GM12878 (cell line): ENCODE results near the gene UBR2. TPM values are rescaled to one million over a fixed set of nuclear protein-coding genes. Genes with fewer than 3 reads are reported as not detected.

ENCODE experiments used
- ATAC-seq: fragments of 200-7000 bp; cut with Tn5 transposase; 3 replicates; pipeline ENCODE4 v1.9.1; 2020; ENCODE audit warnings: mild to moderate bottlenecking, moderate library complexity
- BruUV-seq: library from RNA; stranded (reverse); fragments of 400-500 nt; replicated peaks from 2 replicates; lab custom pipeline; 2021; lab: Mats Ljungman, UMichigan
- CTCF ChIA-PET: fragments of 300-600 bp; sonication (Branson Sonifier 250); formaldehyde crosslinking; extraction: SDS; loops from one replicate; lab custom pipeline; 2021; ENCODE audit warnings: inconsistent platforms; lab: Yijun Ruan, JAX
- POLR2A ChIA-PET: fragments of 350-600 bp; formaldehyde crosslinking; extraction: SDS; loops from one replicate; lab custom pipeline; 2021; ENCODE audit warnings: inconsistent platforms; lab: Charles Lee
- RAD21 ChIA-PET: fragments of 300-600 bp; sonication (Branson Sonifier 250); formaldehyde crosslinking; loops from one replicate; lab custom pipeline; 2023; ENCODE audit warnings: antibody characterized with exemption; ENCODE audit not compliant: unreplicated experiment; lab: Charles Lee
- SMC1A ChIA-PET: fragments of 300-600 bp; sonication (Branson Sonifier 250); formaldehyde crosslinking; loops from one replicate; lab custom pipeline; 2023; ENCODE audit not compliant: unreplicated experiment, uncharacterized antibody; lab: Charles Lee
- DNase-seq: peaks from one replicate; pipeline ENCODE4 v3.0.0-alpha.2; 2011; ENCODE audit warnings: low read depth, low spot score
- FAIRE-seq: peaks from 3 replicates; lab custom pipeline; 2011; peaks lifted over from hg19 to GRCh38; lab: Jason Lieb, UNC
- H2AFZ ChIP-seq: 2 replicates; pipeline ENCODE4 v1.6.0; 2011; ENCODE audit warnings: low read depth, low read length, control low read depth; ENCODE audit not compliant: control insufficient read depth
- H3K27ac ChIP-seq: 2 replicates; pipeline ENCODE4 v1.5.1; 2011; ENCODE audit warnings: control low read depth; ENCODE audit not compliant: control insufficient read depth, insufficient read depth
- H3K27me3 ChIP-seq, 2 experiments: replicated peaks in 1 of 2; 2 replicates each; pipeline versions ENCODE4 v1.6.0 to v1.6.1; 2011; ENCODE audit warnings: low read length in 1 of 2; ENCODE audit not compliant: control insufficient read depth in 2 of 2, insufficient read depth in 2 of 2
- H3K36me3 ChIP-seq, 2 experiments: 2 replicates each; pipeline ENCODE4 v1.5.1; 2011; ENCODE audit warnings: low read length in 1 of 2; ENCODE audit not compliant: control insufficient read depth in 2 of 2, insufficient read depth in 2 of 2
- H3K4me1 ChIP-seq: 2 replicates; pipeline ENCODE4 v1.6.1; 2011; ENCODE audit warnings: mild to moderate bottlenecking, low read length, moderate library complexity, mixed read lengths; ENCODE audit not compliant: control insufficient read depth, insufficient read depth
- H3K4me2 ChIP-seq: 2 replicates; pipeline ENCODE4 v1.6.0; 2011; ENCODE audit warnings: control low read depth; ENCODE audit not compliant: control insufficient read depth, insufficient read depth
- H3K4me3 ChIP-seq: fragments of 200-600 bp; sonication (generic); 2 replicates; pipeline ENCODE4 v1.5.1; 2016
- H3K79me2 ChIP-seq: 2 replicates; pipeline ENCODE4 v1.6.0; 2011; ENCODE audit warnings: low read length; ENCODE audit not compliant: control insufficient read depth, insufficient read depth
- H3K9ac ChIP-seq: 2 replicates; pipeline ENCODE4 v1.8.0; 2011; ENCODE audit warnings: low read length, control low read depth, mixed read lengths; ENCODE audit not compliant: control insufficient read depth, insufficient read depth
- H3K9me3 ChIP-seq: replicated peaks from 3 replicates; pipeline ENCODE4 v1.5.1; 2011; ENCODE audit warnings: mild to moderate bottlenecking, low read length; ENCODE audit not compliant: control insufficient read depth, insufficient read depth
- H4K20me1 ChIP-seq: 2 replicates; pipeline ENCODE4 v1.6.0; 2011; ENCODE audit not compliant: control insufficient read depth, insufficient read depth
- CHD2 ChIP-seq: IDR thresholded peaks from 2 replicates; pipeline ENCODE4 v1.6.1; 2011; ENCODE audit warnings: low read depth, low read length, improper control_type of control experiment, borderline replicate concordance
- MLLT1 ChIP-seq: fragments of 450-650 bp; IDR thresholded peaks from 2 replicates; pipeline ENCODE4 v1.6.1; 2016; ENCODE audit warnings: mild to moderate bottlenecking
- MTA2 ChIP-seq: fragments of 450-650 bp; IDR thresholded peaks from 2 replicates; pipeline ENCODE4 v1.6.1; 2016; ENCODE audit warnings: low read depth, mild to moderate bottlenecking, moderate library complexity
- RUNX3 ChIP-seq: IDR thresholded peaks from 2 replicates; pipeline ENCODE4 v1.6.1; 2012; ENCODE audit warnings: low read length, inconsistent platforms
- ZNF24 ChIP-seq: fragments of 450-650 bp; IDR thresholded peaks from 2 replicates; pipeline ENCODE4 v1.6.1; 2017; ENCODE audit warnings: antibody characterized with exemption, mild to moderate bottlenecking
- WGBS: methylation state at CpG from one replicate; pipeline ENCODE4 v1.1.6; 2016; ENCODE audit warnings: low lambda C conversion rate; ENCODE audit not compliant: insufficient replicate concordance, insufficient coverage; ENCODE audit errors: missing lambda C conversion rate; 5-methylcytosine and 5-hydroxymethylcytosine counted together
- in situ Hi-C: fragments of 300-500 bp; cut with MboI; formaldehyde crosslinking; loops from 9 replicates; pipeline ENCODE4 v1.14.3; 2018; ENCODE audit warnings: mixed read lengths
- intact Hi-C: fragments of 100-400 bp; cut with micrococcal nuclease; formaldehyde crosslinking; loops from one replicate; pipeline ENCODE4 v1.14.2; 2022; ENCODE audit not compliant: unreplicated experiment
- polyA plus RNA-seq, 11 experiments: library from polyadenylated mRNA; depleted of rRNA in 4 of 11; unstranded in 6 of 11; stranded (reverse) in 5 of 11; fragments of >200 nt; fragmentation: Nextera tagmentation in 4 of 11; fragmentation: Illumina TruSeq in 1 of 11; extraction: Ambion mirVana in 4 of 11; extraction: Trizol in 1 of 11; gene quantifications; 1 replicate in 1 of 11; 2 replicates in 10 of 11; pipeline versions ENCODE4 v1.2.1 to v1.2.3, GENCODE V29; 2011 to 2016; ENCODE audit warnings: inconsistent platforms in 2 of 11, missing spikeins in 2 of 11, low read depth in 1 of 11
- total RNA-seq, 4 experiments: library from RNA; depleted of rRNA in 3 of 4; stranded (reverse); fragments of >200 nt in 3 of 4; fragmentation: Illumina TruSeq in 1 of 4; extraction: Trizol in 1 of 4; gene quantifications; 2 replicates each; pipeline versions ENCODE4 v1.2.1 to v1.2.3, GENCODE V29; 2013 to 2021

Gene UBR2
- total and polyA plus RNA-seq, 10 of the 15 experiments (the other 5 are each of a cell fraction or from before 2014, with no cell fraction given) = 2.3 to 18.4 (median 9.6) TPM

- H2AFZ ChIP-seq = no peak overlapping the region
- no peaks in the 10 kb centered on the region for H3K36me3 ChIP-seq
- in situ Hi-C loops (no loop called here), intact Hi-C loops (no loop called here)
- no peak for FAIRE-seq
- H3K9ac ChIP-seq = peak overlapping the region; percentile 83; the same call in 1 of the 2 replicates
- H4K20me1 ChIP-seq = no peaks in the 10 kb centered on the region
- H3K4me2 ChIP-seq = peak overlapping the region; percentile 83
- ChIA-PET RAD21 (interaction anchor here (0.6 to 2.0 kb wide), 9 partner anchors 9 to 342 kb away, joined by 3 to 7 read pairs (median 4); partner anchors contain the start of gene TBCC), CTCF (interaction anchor here (1.1 to 2.3 kb wide), 4 partner anchors 18 to 46 kb away, joined by 3 to 12 read pairs (median 5); no protein-coding TSS in a partner anchor), SMC1A (interaction anchor here (0.7 to 2.1 kb wide), 9 partner anchors 9 to 329 kb away, joined by 3 to 9 read pairs (median 5); partner anchors contain the start of gene RPL7L1), POLR2A (interaction anchor here (0.6 to 1.4 kb wide), 4 partner anchors 9 to 818 kb away, joined by 3 to 7 read pairs (median 4); partner anchors contain the start of gene RPL7L1)
- peaks cover 66% of the 10 kb centered on the region for H3K79me2 ChIP-seq
- ATAC-seq = no peak
- H3K4me3 ChIP-seq = peak overlapping the region; percentile 90
- no TSS peak for BruUV-seq
- peak overlapping the region; percentile 93 for H3K27ac ChIP-seq
- no peaks in the 10 kb centered on the region for H3K9me3 ChIP-seq
- no peak for DNase-seq
- H3K4me1 ChIP-seq = peaks cover 3% of the 10 kb centered on the region; the same call in 1 of the 2 replicates
- H3K27me3 ChIP-seq = no peaks in the 10 kb centered on the region
- WGBS = 74% methylated on average over 15 of the region's 15 CpGs
- TF ChIP-seq RUNX3 (peak; percentile 36), ZNF24 (no peak), MTA2 (no peak), CHD2 (no peak), MLLT1 (peak; percentile 71)
These were observed 2.2 kb downstream of the UBR2 start for GRCh38 chr6:42565823-42566613.
